CD4-positive, alpha-beta memory T cell (primary cell): ENCODE results near the gene SLMAP. TPM values are rescaled to one million over a fixed set of nuclear protein-coding genes. Genes with fewer than 3 reads are reported as not detected.

Source experiments
- CTCF ChIA-PET: fragments of 350-600 bp; sonication (Branson Sonifier 250); formaldehyde crosslinking; loops from one replicate; lab custom pipeline; 2021; ENCODE audit warnings: inconsistent platforms; ENCODE audit not compliant: partially characterized antibody; lab: Charles Lee
- POLR2A ChIA-PET: fragments of 350-600 bp; sonication (Branson Sonifier 250); formaldehyde crosslinking; loops from one replicate; lab custom pipeline; 2021; ENCODE audit not compliant: partially characterized antibody; lab: Charles Lee
- DNase-seq, 5 donors: peaks; one replicate each; pipeline versions ENCODE4 v3.0.0 to v3.0.0-alpha.2; 2020 to 2022; ENCODE audit warnings: mixed read lengths in 1 of 5
- H3K27ac ChIP-seq: one replicate; pipeline ENCODE4 v1.7.0; 2013; ENCODE audit warnings: low read depth, low read length
- H3K27me3 ChIP-seq: 2 replicates; pipeline ENCODE4 v1.7.0; 2013; ENCODE audit warnings: mild to moderate bottlenecking, low read length, moderate library complexity; ENCODE audit not compliant: insufficient read depth
- H3K36me3 ChIP-seq: 2 replicates; pipeline ENCODE4 v1.7.0; 2013; ENCODE audit warnings: mild to moderate bottlenecking, low read length, moderate library complexity; ENCODE audit not compliant: insufficient read depth
- H3K4me1 ChIP-seq: 2 replicates; pipeline ENCODE4 v1.7.0; 2013; ENCODE audit warnings: mild to moderate bottlenecking, low read length, moderate library complexity; ENCODE audit not compliant: insufficient read depth
- H3K4me3 ChIP-seq, 2 donors: one replicate each; pipeline ENCODE4 v1.7.0; 2013; ENCODE audit warnings: low read length in 2 of 2, mild to moderate bottlenecking in 1 of 2
- H3K9me3 ChIP-seq, 2 donors: one replicate each; pipeline ENCODE4 v1.7.0; 2013; ENCODE audit warnings: low read length in 2 of 2, control low read depth in 1 of 2; ENCODE audit not compliant: control insufficient read depth in 1 of 2
- H3K27ac Mint-ChIP-seq, 7 donors: one replicate each; pipeline ENCODE4 v1.8.0; 2020 to 2021; ENCODE audit warnings: mixed read lengths in 7 of 7, mild to moderate bottlenecking in 6 of 7, inconsistent platforms in 3 of 7, moderate library complexity in 3 of 7
- H3K27me3 Mint-ChIP-seq, 2 donors: one replicate each; pipeline ENCODE4 v1.8.0; 2020 to 2021; ENCODE audit warnings: mixed read lengths in 2 of 2
- H3K36me3 Mint-ChIP-seq, 2 donors: one replicate each; pipeline ENCODE4 v1.8.0; 2020 to 2021; ENCODE audit warnings: mixed read lengths in 2 of 2, inconsistent platforms in 1 of 2, mild to moderate bottlenecking in 1 of 2
- H3K4me1 Mint-ChIP-seq, 4 donors: one replicate each; pipeline ENCODE4 v1.8.0; 2020 to 2021; ENCODE audit warnings: mixed read lengths in 4 of 4, mild to moderate bottlenecking in 1 of 4
- H3K4me3 Mint-ChIP-seq, 8 donors: one replicate each; pipeline ENCODE4 v1.8.0; 2020 to 2021; ENCODE audit warnings: mixed read lengths in 8 of 8, mild to moderate bottlenecking in 7 of 8, moderate library complexity in 6 of 8, inconsistent platforms in 3 of 8
- H3K9me3 Mint-ChIP-seq, 8 donors: one replicate each; pipeline ENCODE4 v1.8.0; 2020 to 2021; ENCODE audit warnings: mixed read lengths in 8 of 8, mild to moderate bottlenecking in 5 of 8, inconsistent platforms in 3 of 8, moderate library complexity in 1 of 8
- intact Hi-C: fragments of 100-400 bp; cut with micrococcal nuclease; formaldehyde crosslinking; loops from one replicate; pipeline ENCODE4 v1.15.1; 2023
- polyA plus RNA-seq, 2 donors: library from polyadenylated mRNA; unstranded; fragments of 300-500 nt; fragmentation: Illumina TruSeq; gene quantifications; one replicate each; pipeline ENCODE4 v1.2.3, GENCODE V29; 2021
- total RNA-seq, 2 experiments: library from RNA; stranded (reverse); gene quantifications; one replicate each; pipeline ENCODE4 v1.2.3, GENCODE V29; 2021

Gene SLMAP
- total and polyA plus RNA-seq, 4 experiments from 2014 or later, result 17.5 to 69.0 (median 43.0) TPM

DNA sequence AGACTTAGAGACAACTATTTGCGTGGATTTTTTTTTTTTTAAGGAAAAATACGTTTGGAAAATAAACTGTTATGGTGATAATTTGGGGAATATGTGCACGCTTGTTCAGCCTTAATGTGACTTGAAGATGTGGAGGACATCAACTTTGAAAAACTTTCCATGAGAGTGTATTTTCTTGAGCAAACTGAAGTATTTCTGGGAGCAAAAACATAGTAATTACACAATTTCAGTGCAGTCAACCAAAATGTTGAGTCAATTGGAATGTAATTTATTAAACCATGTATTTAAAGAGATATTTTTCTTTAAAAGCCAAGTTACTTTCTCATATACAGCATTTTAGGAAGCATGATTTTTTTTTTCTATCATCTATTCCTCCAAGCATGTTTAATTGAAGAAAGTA, 171.8 kb downstream of the SLMAP start:
- ChIA-PET POLR2A (no interaction called here), CTCF (interaction anchor here (0.6 kb wide), 1 partner anchor 43 kb away, joined by 4 read pairs; no protein-coding TSS in a partner anchor)
- DNase-seq, result no peak
- no peaks in the 10 kb centered on the region for H3K9me3 ChIP-seq
- H3K27ac ChIP-seq, result no peak overlapping the region
- peaks cover 10% of the 10 kb centered on the region for H3K36me3 ChIP-seq
- intact Hi-C loops, result no loop called here
- H3K27me3 ChIP-seq, result no peaks in the 10 kb centered on the region
- H3K4me1 ChIP-seq, result no peaks in the 10 kb centered on the region
- no peak overlapping the region for H3K4me3 ChIP-seq
- Mint-ChIP-seq H3K4me1 (no peaks in the 10 kb centered on the region), H3K36me3 (peaks cover 47 to 52% of the 10 kb centered on the region in 2 donors), H3K4me3 (no peak overlapping the region), H3K27me3 (no peaks in the 10 kb centered on the region), H3K9me3 (no peaks in the 10 kb centered on the region), H3K27ac (peak overlapping the region in 2 of 7 donors; percentile 6 to 9)

DNA sequence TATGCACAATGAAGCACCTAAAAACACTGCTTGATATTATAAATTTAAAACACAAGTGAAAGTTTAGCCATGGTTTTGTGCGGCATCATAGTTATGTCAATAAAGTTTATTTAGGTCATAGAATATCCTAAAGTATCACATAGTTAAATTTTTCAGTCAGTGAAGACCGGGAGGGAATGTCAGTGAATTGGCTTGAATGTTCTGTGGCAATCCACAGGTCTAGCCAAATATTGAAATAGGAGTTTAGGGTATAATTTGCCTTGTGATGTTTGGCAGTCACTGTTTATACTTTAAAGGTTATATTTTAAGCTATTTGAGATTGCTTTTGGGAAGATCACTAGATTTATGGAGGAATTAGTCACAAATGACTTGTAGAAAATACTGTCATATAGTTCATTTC, 172.4 kb downstream of the SLMAP start:
- Mint-ChIP-seq H3K4me1 (no peaks in the 10 kb centered on the region), H3K4me3 (no peak overlapping the region), H3K9me3 (no peaks in the 10 kb centered on the region), H3K36me3 (peaks cover 42 to 46% of the 10 kb centered on the region in 2 donors), H3K27me3 (no peaks in the 10 kb centered on the region), H3K27ac (no peak overlapping the region)
- Histone ChIP-seq H3K27ac (no peak overlapping the region), H3K9me3 (no peaks in the 10 kb centered on the region), H3K27me3 (no peaks in the 10 kb centered on the region), H3K36me3 (peaks cover 10% of the 10 kb centered on the region), H3K4me1 (no peaks in the 10 kb centered on the region), H3K4me3 (no peak overlapping the region)
- CTCF ChIA-PET, result no interaction called here
- no peak for DNase-seq
- POLR2A ChIA-PET, result no interaction called here
- intact Hi-C loops, result no loop called here

DNA sequence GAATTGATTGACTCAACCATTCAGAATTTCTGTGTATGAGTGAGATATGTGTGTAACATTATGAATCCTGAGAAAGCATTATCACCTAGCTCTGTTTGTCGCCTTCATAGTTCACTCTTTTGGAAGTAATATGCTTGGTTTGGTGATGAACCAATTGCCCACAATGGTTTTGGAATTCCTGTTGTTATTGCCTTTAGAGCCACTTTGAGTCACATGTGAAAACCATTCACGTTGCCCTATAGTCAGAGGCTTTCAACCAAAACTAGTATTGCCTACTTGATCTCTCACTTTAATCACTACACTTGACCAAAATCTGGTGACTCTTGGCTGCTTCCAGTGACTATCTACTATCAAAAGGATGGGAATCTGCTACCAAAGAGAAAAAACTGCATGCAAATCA, 173.9 kb downstream of the SLMAP start:
- no peak for DNase-seq
- Mint-ChIP-seq H3K36me3 (peaks cover 35 to 37% of the 10 kb centered on the region in 2 donors), H3K27me3 (no peaks in the 10 kb centered on the region), H3K27ac (peak overlapping the region in 1 of 7 donors; percentile 25), H3K4me3 (no peak overlapping the region), H3K4me1 (no peaks in the 10 kb centered on the region), H3K9me3 (no peaks in the 10 kb centered on the region)
- H3K27ac ChIP-seq, result no peak overlapping the region
- no peaks in the 10 kb centered on the region for H3K27me3 ChIP-seq
- intact Hi-C loops, result no loop called here
- H3K9me3 ChIP-seq, result no peaks in the 10 kb centered on the region
- H3K4me1 ChIP-seq, result no peaks in the 10 kb centered on the region
- ChIA-PET POLR2A (no interaction called here), CTCF (no interaction called here)
- H3K4me3 ChIP-seq, result no peak overlapping the region
- H3K36me3 ChIP-seq, result peaks cover 13% of the 10 kb centered on the region

DNA sequence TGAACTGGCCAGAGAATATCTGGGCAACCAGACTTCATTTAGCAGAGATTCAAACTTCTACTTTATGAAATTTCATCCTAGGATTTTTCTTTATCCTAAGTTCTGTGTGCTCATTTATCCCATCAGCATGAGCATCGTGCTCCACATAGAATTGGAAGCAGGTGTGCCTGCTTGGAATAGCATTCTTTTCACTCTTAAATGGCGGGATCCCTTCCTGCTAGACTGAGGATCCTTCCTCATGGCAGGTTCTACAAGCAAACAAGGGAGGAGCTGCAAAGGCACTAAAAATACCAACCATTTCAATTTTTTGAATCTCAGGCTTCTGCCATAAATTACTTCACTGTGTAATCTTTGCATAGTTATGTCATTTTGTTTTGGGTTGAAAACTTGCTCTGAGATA, 177.5 kb downstream of the SLMAP start:
- H3K27ac Mint-ChIP-seq, result no peak overlapping the region
- ChIA-PET CTCF (no interaction called here), POLR2A (no interaction called here)
- H3K4me1 ChIP-seq, result no peaks in the 10 kb centered on the region
- DNase-seq, result no peak
- intact Hi-C loops, result no loop called here
- H3K9me3 Mint-ChIP-seq, result no peaks in the 10 kb centered on the region
- H3K9me3 ChIP-seq, result no peaks in the 10 kb centered on the region
- H3K36me3 Mint-ChIP-seq, result peaks cover 15 to 16% of the 10 kb centered on the region in 2 donors
- no peak overlapping the region for H3K4me3 ChIP-seq
- H3K4me3 Mint-ChIP-seq, result no peak overlapping the region
- no peaks in the 10 kb centered on the region for H3K27me3 ChIP-seq
- peaks cover 5% of the 10 kb centered on the region for H3K36me3 ChIP-seq
- no peaks in the 10 kb centered on the region for H3K27me3 Mint-ChIP-seq
- no peak overlapping the region for H3K27ac ChIP-seq
- H3K4me1 Mint-ChIP-seq, result no peaks in the 10 kb centered on the region

DNA sequence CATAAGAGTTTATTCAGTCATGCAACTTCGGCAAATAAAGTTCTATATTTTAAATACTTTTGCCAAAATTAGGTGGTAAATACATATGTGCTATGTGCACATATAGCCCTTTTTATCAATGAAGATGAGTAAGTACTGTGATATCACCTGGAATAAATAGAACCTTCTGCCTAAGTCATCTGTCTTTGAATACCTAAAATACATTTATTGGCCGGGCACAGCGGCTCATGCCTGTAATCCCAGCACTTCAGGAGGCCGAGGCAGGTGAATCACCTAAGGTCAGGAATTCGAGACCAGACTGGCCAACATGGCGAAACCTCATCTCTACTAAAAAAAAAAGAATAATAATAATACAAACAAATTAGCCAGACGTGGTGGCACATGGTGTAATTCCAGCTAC, 178.3 kb downstream of the SLMAP start:
- Mint-ChIP-seq H3K4me1 (no peaks in the 10 kb centered on the region), H3K27me3 (no peaks in the 10 kb centered on the region), H3K36me3 (peaks cover 14% of the 10 kb centered on the region in 2 donors), H3K9me3 (no peaks in the 10 kb centered on the region), H3K4me3 (no peak overlapping the region), H3K27ac (no peak overlapping the region)
- Histone ChIP-seq H3K36me3 (peaks cover 5% of the 10 kb centered on the region), H3K9me3 (no peaks in the 10 kb centered on the region), H3K27ac (no peak overlapping the region), H3K27me3 (no peaks in the 10 kb centered on the region), H3K4me3 (no peak overlapping the region), H3K4me1 (no peaks in the 10 kb centered on the region)
- no peak for DNase-seq
- ChIA-PET POLR2A (no interaction called here), CTCF (no interaction called here)
- intact Hi-C loops, result no loop called here

DNA sequence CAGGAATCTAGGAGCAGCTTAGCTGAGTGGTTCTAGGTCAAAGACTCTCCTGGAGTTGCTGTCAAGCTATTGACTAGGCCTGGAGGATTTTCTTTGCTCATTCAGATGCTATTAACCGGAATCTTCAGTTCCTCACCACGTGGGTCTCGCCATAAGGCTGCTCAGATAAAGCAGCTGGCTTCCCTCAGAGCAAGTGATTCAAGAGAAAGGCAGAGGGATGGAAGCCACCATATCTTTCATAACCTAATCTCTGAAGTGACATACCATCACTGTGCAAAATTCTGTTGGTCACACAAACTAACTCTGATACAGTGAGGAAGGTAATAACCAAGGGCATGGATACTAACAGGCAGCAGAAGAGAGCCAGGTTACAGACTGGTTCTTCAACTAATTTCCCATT, 179.4 kb downstream of the SLMAP start:
- intact Hi-C loops, result no loop called here
- Histone ChIP-seq H3K4me3 (no peak overlapping the region), H3K27ac (no peak overlapping the region), H3K27me3 (no peaks in the 10 kb centered on the region), H3K36me3 (peaks cover 5% of the 10 kb centered on the region), H3K4me1 (no peaks in the 10 kb centered on the region), H3K9me3 (no peaks in the 10 kb centered on the region)
- Mint-ChIP-seq H3K27ac (no peak overlapping the region), H3K4me3 (no peak overlapping the region), H3K4me1 (no peaks in the 10 kb centered on the region), H3K9me3 (no peaks in the 10 kb centered on the region), H3K36me3 (peaks cover 7 to 10% of the 10 kb centered on the region in 2 donors), H3K27me3 (no peaks in the 10 kb centered on the region)
- CTCF ChIA-PET, result no interaction called here
- DNase-seq, result no peak
- POLR2A ChIA-PET, result no interaction called here

DNA sequence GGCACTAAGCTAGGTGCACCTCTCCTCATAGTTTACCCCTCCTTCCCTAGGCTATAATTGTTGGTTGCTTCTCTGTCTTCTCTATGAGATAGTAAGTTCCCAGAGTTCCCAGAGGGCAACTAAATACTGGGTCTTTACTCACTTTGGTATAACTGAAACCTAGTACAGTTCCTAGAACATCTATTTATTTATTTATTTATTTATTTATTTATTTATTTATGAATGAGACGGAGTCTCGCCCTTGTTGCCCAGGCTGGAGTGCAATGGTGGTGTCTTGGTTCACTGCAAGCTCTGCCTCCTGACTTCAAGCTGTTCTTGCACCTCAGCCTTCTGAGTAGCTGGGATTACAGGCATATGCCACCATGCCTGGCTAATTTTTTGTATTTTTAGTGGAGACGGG, 181.0 kb downstream of the SLMAP start:
- Histone ChIP-seq H3K4me1 (no peaks in the 10 kb centered on the region), H3K36me3 (peaks cover 5% of the 10 kb centered on the region), H3K4me3 (no peak overlapping the region), H3K27ac (no peak overlapping the region), H3K27me3 (no peaks in the 10 kb centered on the region), H3K9me3 (no peaks in the 10 kb centered on the region)
- Mint-ChIP-seq H3K27ac (no peak overlapping the region), H3K4me1 (no peaks in the 10 kb centered on the region), H3K4me3 (peak overlapping the region in 1 of 8 donors; percentile 0), H3K36me3 (peaks cover 7 to 11% of the 10 kb centered on the region in 2 donors), H3K9me3 (peaks cover 0 to 8% (median 4%) of the 10 kb centered on the region in 8 donors), H3K27me3 (no peaks in the 10 kb centered on the region)
- ChIA-PET CTCF (no interaction called here), POLR2A (interaction anchor here (1.1 kb wide), 1 partner anchor 64 kb away, joined by 3 read pairs; no protein-coding TSS in a partner anchor)
- no peak for DNase-seq
- intact Hi-C loops, result no loop called here

DNA sequence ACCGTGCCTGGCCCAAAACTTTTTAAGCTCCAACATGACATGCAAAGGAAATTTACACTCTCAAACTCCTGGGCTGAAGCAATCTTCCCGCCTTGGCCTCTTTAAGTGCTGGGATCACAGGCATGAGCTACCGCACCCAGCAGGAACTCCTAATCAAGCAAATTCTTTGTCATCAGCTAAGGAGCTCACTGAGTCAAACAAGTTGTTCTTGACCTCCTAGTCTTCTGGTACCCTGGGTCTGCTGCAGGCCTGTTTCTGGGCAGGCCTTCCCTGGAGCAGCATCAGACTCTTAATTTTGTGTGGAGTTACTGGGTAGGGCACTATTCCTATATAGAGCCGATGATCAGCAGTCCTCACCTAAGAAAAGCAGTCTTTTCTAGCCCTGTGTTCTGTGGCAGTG, 183.7 kb downstream of the SLMAP start:
- POLR2A ChIA-PET, result no interaction called here
- Mint-ChIP-seq H3K4me1 (no peaks in the 10 kb centered on the region), H3K9me3 (peaks cover 0 to 8% (median 4%) of the 10 kb centered on the region in 8 donors), H3K4me3 (no peak overlapping the region), H3K36me3 (peaks cover 4 to 8% of the 10 kb centered on the region in 2 donors), H3K27ac (peak overlapping the region in 1 of 7 donors; percentile 46), H3K27me3 (no peaks in the 10 kb centered on the region)
- Histone ChIP-seq H3K4me1 (no peaks in the 10 kb centered on the region), H3K4me3 (no peak overlapping the region), H3K27me3 (no peaks in the 10 kb centered on the region), H3K9me3 (no peaks in the 10 kb centered on the region), H3K36me3 (no peaks in the 10 kb centered on the region), H3K27ac (no peak overlapping the region)
- no peak for DNase-seq
- intact Hi-C loops, result no loop called here
- CTCF ChIA-PET, result no interaction called here
